Measurements from ENCODE around the gene UBE2E2.

The UBE2E2 gene

GRCh38 chr3:23450051-23450450 lies 246.9 kb downstream of the UBE2E2 start:
- DNase-seq: no peak

DNA sequence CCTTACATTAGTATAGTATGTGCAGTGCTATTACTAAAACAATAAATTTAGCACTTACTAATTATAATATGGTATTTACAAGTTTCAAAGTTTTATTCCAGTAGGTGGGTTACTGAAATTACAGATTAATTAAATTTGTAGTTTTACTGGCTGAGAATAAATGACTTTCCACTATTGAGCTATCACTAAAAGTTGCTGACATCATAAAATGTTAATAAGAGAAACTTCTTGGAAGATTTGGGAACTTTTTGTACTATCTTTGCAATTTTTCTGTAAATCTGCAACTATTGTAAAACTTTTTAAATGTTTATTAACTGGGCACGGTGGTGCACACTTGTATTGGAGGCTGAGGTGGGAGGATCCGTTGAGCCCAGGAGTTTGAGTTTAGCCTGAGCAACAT lies 247.7 kb downstream of the UBE2E2 start:
- DNase-seq: no peak

DNA sequence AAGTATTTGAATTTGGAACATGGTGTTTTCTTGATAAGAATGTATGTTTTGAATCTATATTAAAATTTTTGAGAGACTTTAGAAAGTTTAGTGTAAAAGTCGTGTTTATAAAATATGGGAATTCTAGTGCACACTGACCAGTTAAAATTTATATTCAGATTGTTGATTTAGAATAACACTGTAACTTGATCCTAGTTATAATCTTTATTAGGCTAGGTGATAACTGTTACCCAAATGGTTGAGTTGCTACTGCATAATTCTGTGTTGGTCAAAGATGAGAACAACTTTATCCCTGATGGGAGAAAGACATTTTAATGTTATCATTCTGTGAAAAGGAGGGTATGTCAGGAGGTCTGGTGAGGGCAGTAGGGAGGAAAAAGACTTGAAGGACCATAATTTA lies 249.3 kb downstream of the UBE2E2 start:
- no peak for DNase-seq

DNA sequence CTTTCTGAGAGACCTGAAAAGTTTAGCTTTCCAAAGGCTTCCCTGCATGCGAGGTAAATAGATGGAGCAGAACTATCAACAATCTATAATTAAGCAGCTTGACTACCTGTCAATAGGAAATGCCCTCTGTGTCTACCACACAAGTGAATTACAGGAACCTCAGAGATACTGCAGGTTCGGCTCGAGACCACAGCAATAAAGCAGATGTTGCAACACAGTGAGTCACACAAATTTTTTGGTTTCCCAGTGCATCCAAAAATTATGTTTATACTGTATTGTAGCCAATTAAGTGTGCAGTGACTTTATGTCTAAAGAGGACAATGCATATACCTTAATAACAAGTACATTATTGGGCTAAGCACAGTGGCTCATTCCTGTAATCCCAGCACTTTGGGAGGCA lies 252.0 kb downstream of the UBE2E2 start:
- DNase-seq: no peak

GRCh38 chr3:23455775-23456174 lies 252.6 kb downstream of the UBE2E2 start:
- no peak for DNase-seq

GRCh38 chr3:23457697-23458096 lies 254.6 kb downstream of the UBE2E2 start:
- DNase-seq: no peak

- no peak for DNase-seq
Measured at GRCh38 chr3:23459465-23459864, 256.3 kb downstream of the UBE2E2 start.

DNA sequence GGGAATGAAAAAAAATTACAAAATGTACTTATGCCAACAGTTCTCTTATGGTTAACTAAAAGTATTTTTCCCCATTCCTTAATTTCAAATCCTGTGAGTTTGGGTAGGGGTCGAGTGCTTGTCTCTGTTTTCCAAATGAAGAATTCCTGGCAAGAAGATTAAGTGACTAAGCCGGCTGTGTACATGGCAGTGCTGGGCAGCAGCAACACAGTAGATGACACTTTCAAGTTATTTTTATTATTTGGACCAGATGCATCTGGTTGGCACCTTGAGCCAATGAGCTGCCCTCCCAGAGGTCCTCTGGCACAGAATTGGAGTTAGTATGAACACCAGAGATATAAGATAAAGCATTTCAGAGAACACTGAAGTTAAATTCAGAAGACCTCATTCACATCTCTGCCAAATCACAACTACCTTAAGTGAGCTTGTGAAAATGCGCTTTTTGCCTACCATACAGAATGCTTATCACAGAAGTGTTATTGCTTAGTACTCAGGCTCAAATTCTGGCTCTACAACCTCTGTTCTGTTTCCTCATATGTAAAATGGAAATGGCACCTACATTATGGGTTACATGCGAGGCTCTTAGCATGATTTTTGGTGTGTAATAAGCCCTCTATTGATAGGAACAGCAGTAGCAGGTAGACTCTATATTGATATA lies 256.9 kb downstream of the UBE2E2 start:
- no peak for DNase-seq

GRCh38 chr3:23461069-23461468 lies 257.9 kb downstream of the UBE2E2 start:
- no peak for DNase-seq

- DNase-seq: no peak
Measured at GRCh38 chr3:23463791-23464190, 260.7 kb downstream of the UBE2E2 start.

- DNase-seq: no peak
Measured at GRCh38 chr3:23465569-23465968, 262.4 kb downstream of the UBE2E2 start.

- no peak for DNase-seq
Measured at GRCh38 chr3:23468203-23468602, 265.1 kb downstream of the UBE2E2 start.

- DNase-seq: no peak
Measured at GRCh38 chr3:23474580-23475357, 271.6 kb downstream of the UBE2E2 start.

DNA sequence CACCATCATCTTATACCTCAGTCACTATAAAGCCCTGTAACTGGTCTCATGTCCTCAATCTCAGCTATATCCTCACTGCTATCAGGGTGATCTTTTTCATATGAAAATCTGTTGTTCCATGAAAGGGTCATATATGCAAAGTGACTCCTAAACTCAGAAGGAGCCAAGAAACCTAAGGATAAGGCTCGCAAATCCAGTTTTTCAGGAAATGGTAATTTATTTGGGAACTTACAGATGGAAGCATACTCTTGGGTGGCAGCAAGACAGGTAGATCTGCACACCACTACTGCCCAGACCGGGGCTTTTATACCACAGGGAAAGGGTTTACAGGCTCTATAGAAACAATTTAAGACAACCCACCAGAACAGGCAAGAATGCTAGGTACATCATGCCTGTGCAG lies 272.3 kb downstream of the UBE2E2 start:
- DNase-seq: no peak

DNA sequence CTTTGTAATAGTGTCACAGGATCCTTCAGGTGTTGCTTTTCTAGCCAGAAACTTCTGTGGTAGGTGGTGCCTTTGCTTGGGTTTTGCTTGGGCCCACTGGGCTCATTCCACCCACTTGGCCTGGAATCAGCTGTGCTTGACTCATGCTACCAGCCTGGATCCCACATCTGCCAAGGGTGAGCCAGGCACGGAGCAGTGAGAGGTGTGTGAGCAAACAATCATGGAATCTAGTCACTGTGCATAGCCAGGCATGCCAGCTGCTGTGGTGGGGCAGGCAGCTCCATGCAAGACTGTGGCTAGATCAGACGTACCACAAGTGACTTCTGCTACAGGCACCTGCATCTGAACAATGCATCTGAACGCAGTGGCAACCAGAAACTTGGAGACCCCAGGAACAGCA lies 275.9 kb downstream of the UBE2E2 start:
- no peak for DNase-seq

DNA sequence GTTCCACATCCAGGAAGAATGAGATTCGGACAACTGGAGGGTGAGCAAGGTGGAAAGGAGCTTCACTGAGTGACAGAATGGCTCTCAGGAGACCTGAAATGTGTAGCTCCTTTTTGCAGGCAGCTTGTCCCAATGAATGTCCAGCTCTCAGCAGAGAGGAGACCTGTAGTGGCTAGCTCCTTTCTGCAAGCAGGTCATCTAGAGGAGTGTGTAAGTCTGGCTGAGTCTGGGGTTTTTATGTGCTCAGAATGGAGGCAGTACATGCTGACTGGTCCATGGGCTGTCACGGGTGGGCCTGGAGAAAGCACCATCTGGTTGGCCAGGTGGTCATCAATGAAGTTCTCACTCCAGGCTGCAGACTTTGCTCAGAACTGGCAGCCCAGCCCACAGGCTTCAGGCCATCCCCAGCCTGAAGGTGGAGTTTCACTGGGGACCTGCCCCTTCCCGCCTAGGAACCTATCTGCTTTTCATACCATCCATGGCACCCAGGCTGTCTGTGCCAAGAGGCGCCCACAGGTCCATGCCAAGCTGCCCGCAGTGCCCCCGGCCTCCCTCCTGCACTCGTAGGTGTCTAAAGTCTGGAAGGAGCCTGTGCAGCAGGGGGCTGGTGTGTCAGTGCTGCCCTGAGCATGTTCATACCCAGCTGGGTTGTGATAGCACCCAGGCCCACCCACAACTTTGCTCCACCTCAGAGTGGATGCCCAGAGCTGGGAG lies 276.6 kb downstream of the UBE2E2 start:
- no peak for DNase-seq

DNA sequence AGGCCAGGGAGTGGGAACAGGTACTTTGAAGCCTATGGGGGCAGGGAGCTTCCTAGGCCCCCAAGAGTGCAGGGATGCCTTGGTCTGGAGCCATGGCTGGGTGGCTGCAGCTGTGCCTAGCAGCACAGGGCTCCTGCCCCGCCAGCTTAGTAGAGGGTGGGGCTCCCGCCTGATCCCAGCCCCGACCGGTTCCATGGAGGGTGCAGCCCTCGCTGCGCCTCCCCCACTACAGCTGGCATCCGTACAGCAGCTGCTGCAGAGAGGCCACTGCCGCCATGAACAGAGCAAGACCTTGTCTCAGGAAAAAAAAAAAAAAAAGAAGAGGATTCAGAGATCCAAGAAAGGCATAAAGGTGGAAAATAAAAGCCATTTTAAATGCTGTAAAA lies 277.2 kb downstream of the UBE2E2 start:
- no peak for DNase-seq

DNA sequence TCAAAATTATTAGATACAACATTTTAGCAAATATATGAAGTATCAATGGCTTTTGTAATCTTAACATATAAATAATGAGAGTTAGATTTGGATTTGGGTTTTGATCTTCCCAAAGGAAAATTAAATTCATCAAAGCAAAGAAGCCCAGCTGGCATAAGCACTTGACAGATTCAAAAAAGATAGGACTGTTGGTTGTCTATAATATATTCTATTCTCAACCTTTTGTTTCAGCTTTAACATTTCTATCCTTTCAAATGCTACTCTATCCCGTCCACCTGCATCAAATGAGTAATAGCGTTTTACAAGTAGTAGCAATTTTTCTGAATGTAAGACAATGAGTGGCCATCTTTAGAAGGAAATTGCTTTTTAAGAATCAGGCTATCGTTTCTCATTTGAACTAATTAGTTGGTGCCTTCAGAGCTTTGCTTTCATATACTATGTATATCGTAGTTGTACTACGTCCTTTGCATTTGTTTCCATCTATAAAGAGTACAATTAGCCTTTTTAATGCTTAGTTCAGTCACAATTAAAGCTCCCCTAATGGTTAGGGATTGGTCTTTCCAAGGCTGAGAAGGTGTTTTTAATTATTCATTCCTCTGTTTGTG lies 278.0 kb downstream of the UBE2E2 start:
- no peak for DNase-seq

- DNase-seq: peak; percentile 21
Measured at GRCh38 chr3:23481616-23482278, 278.6 kb downstream of the UBE2E2 start.

DNA sequence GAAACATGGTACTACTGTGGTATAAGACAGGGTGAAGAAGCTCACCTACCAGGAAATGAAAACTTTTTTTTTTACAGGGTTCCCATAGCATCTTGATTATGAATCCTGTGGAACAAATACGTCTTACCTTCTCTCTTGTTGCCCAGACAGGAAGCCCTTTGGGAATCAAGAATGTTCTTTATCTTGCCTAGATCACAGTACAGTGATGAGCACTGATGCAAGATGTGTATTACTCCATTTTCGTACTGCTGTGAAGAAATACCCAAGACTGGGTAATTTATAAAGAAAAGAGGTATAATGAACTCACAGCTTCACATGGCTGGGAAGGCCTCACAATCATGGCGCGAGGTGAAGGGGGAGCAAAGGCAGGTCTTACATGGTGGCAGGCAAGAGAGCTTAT lies 281.3 kb downstream of the UBE2E2 start:
- DNase-seq: no peak

GRCh38 chr3:23485922-23486321 lies 282.8 kb downstream of the UBE2E2 start:
- DNase-seq: no peak

GRCh38 chr3:23487015-23487414 lies 283.9 kb downstream of the UBE2E2 start:
- DNase-seq: no peak

DNA sequence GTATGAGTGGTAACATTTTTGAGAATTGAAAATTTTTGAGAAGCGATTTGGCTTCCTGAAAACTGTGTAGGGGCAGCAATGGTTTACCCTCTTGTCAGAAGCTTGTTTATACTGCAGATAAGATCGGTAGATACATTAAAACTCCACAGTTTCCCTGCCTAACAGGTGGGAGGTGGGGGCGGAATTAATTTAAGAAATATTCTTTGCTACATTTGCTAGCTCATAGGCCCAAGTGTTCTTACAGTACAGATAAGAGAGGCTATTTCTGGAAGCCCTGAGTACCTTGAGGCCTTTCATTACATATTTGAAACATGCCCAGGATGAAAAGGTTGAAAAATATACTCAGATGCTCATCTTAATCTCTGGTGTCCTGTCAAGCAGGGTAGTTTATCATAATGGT lies 285.5 kb downstream of the UBE2E2 start:
- no peak for DNase-seq

Data from retina (tissue), 1 donor.